H1 (cell line): ENCODE results near the gene KANSL1. TPM values are rescaled to one million over a fixed set of nuclear protein-coding genes. Genes with fewer than 3 reads are reported as not detected.

ENCODE experiments used
- CTCF ChIA-PET: fragments of 300-600 bp; sonication (Branson Sonifier 250); formaldehyde crosslinking; loops from one replicate; lab custom pipeline; 2021; ENCODE audit not compliant: partially characterized antibody; lab: Charles Lee
- POLR2A ChIA-PET: fragments of 300-600 bp; sonication (Branson Sonifier 250); formaldehyde crosslinking; loops from one replicate; lab custom pipeline; 2021; ENCODE audit warnings: inconsistent platforms; ENCODE audit not compliant: partially characterized antibody; lab: Charles Lee
- DNase-seq, 2 experiments: peaks; one replicate each; pipeline versions ENCODE4 v3.0.0 to v3.0.0-alpha.2; 2010 to 2022; ENCODE audit warnings: low spot score in 2 of 2, low read depth in 1 of 2, mixed read lengths in 1 of 2
- FAIRE-seq: peaks from 2 replicates; lab custom pipeline; 2011; peaks lifted over from hg19 to GRCh38; lab: Jason Lieb, UNC
- H2AFZ ChIP-seq: 2 replicates; pipeline ENCODE4 v1.8.1; 2012; ENCODE audit warnings: low read length, inconsistent platforms
- H2AK5ac ChIP-seq: 2 replicates; pipeline ENCODE4 v1.6.1; 2013; ENCODE audit warnings: low read depth, low read length
- H2BK120ac ChIP-seq: replicated peaks from 2 replicates; pipeline ENCODE3; 2013; ENCODE audit warnings: low read depth, low read length, inconsistent platforms
- H2BK12ac ChIP-seq: 2 replicates; pipeline ENCODE4 v1.6.1; 2013; ENCODE audit warnings: low read depth, low read length
- H2BK15ac ChIP-seq: 2 replicates; pipeline ENCODE4 v1.6.1; 2013; ENCODE audit warnings: low read length
- H2BK20ac ChIP-seq: 2 replicates; pipeline ENCODE4 v1.6.1; 2013; ENCODE audit warnings: low read length
- H2BK5ac ChIP-seq: 2 replicates; pipeline ENCODE4 v1.6.1; 2013; ENCODE audit warnings: low read depth, low read length
- H3K14ac ChIP-seq: 2 replicates; pipeline ENCODE4 v1.6.1; 2013; ENCODE audit warnings: inconsistent platforms; ENCODE audit not compliant: insufficient read length
- H3K18ac ChIP-seq: 2 replicates; pipeline ENCODE4 v1.6.1; 2013; ENCODE audit warnings: low read length; ENCODE audit errors: extremely low read depth
- H3K23ac ChIP-seq: 2 replicates; pipeline ENCODE4 v1.6.1; 2013; ENCODE audit warnings: inconsistent platforms; ENCODE audit not compliant: insufficient read length
- H3K23me2 ChIP-seq: 2 replicates; pipeline ENCODE4 v1.6.1; 2013; ENCODE audit warnings: low read depth, low read length
- H3K27ac ChIP-seq: 2 replicates; pipeline ENCODE4 v1.6.1; 2011; ENCODE audit warnings: low read depth, low read length, inconsistent platforms
- H3K27me3 ChIP-seq, 4 experiments: replicated peaks in 1 of 4; 1 replicate in 1 of 4; 2 replicates in 3 of 4; pipeline versions ENCODE4 v1.6.1 to v1.8.1; 2011 to 2013; ENCODE audit warnings: low read length in 3 of 4, mild to moderate bottlenecking in 3 of 4, inconsistent platforms in 2 of 4, mixed read lengths in 2 of 4, moderate library complexity in 1 of 4; ENCODE audit not compliant: control insufficient read depth in 3 of 4, insufficient read depth in 3 of 4; ENCODE audit errors: extremely low read depth in 1 of 4
- H3K36me3 ChIP-seq, 4 experiments: 2 replicates each; pipeline versions ENCODE4 v1.6.1 to v1.8.1; 2011 to 2013; ENCODE audit warnings: mild to moderate bottlenecking in 4 of 4, low read length in 3 of 4, moderate library complexity in 2 of 4, control low read depth in 1 of 4, inconsistent platforms in 1 of 4; ENCODE audit not compliant: insufficient read depth in 4 of 4, control insufficient read depth in 2 of 4
- H3K4ac ChIP-seq: replicated peaks from 2 replicates; pipeline ENCODE3; 2013; ENCODE audit warnings: low read length, low read depth, mixed read lengths, inconsistent platforms; ENCODE audit not compliant: insufficient read length
- H3K4me1 ChIP-seq, 4 experiments: replicated peaks in 1 of 4; 1 replicate in 1 of 4; 2 replicates in 3 of 4; pipeline versions ENCODE4 v1.6.1 to v1.8.1; 2011 to 2013; ENCODE audit warnings: low read length in 3 of 4, inconsistent platforms in 2 of 4, mixed read lengths in 1 of 4; ENCODE audit not compliant: insufficient read depth in 4 of 4, control insufficient read depth in 3 of 4
- H3K4me2 ChIP-seq, 2 experiments: 2 replicates each; pipeline versions ENCODE4 v1.6.1 to v1.8.1; 2011 to 2013; ENCODE audit warnings: low read depth in 2 of 2, low read length in 2 of 2, control low read depth in 1 of 2, inconsistent platforms in 1 of 2, mild to moderate bottlenecking in 1 of 2; ENCODE audit not compliant: insufficient read depth in 1 of 2
- H3K4me3 ChIP-seq, 4 experiments: fragments of 200-600, 300-600 bp in 1 of 4; sonication (generic), shearing (Covaris generic), sonication (Bioruptor Twin) in 1 of 4; 2 replicates each; pipeline versions ENCODE4 v1.5.1 to v1.8.1; 2011 to 2016; ENCODE audit warnings: low read length in 4 of 4, low read depth in 3 of 4, control low read depth in 2 of 4, inconsistent platforms in 2 of 4, mild to moderate bottlenecking in 2 of 4, mixed read lengths in 1 of 4, moderate library complexity in 1 of 4; ENCODE audit not compliant: insufficient read depth in 2 of 4; ENCODE audit errors: extremely low read depth in 1 of 4
- H3K56ac ChIP-seq: replicated peaks from 2 replicates; pipeline ENCODE3; 2013; ENCODE audit warnings: low read depth, mild to moderate bottlenecking, mixed read lengths, low read length, inconsistent platforms; ENCODE audit not compliant: insufficient read length
- H3K79me1 ChIP-seq: 2 replicates; pipeline ENCODE4 v1.6.1; 2013; ENCODE audit warnings: low read depth, low read length, control low read depth
- H3K79me2 ChIP-seq, 2 experiments: 2 replicates each; pipeline versions ENCODE4 v1.6.1 to v1.8.1; 2012 to 2013; ENCODE audit warnings: low read length in 2 of 2, mild to moderate bottlenecking in 2 of 2, inconsistent platforms in 1 of 2; ENCODE audit not compliant: insufficient read depth in 2 of 2, control insufficient read depth in 1 of 2
- H3K9ac ChIP-seq, 4 experiments: replicated peaks in 1 of 4; 1 replicate in 1 of 4; 2 replicates in 3 of 4; pipeline versions ENCODE4 v1.6.1 to v1.8.1; 2011 to 2013; ENCODE audit warnings: low read depth in 3 of 4, low read length in 3 of 4, control low read depth in 2 of 4, mild to moderate bottlenecking in 2 of 4, moderate library complexity in 2 of 4, inconsistent platforms in 1 of 4; ENCODE audit errors: extremely low read depth in 1 of 4
- H3K9me3 ChIP-seq, 2 experiments: 2 replicates each; pipeline versions ENCODE4 v1.6.1 to v1.8.1; 2012 to 2013; ENCODE audit warnings: mild to moderate bottlenecking in 2 of 2, moderate library complexity in 2 of 2, control low read depth in 1 of 2, inconsistent platforms in 1 of 2, low read depth in 1 of 2, low read length in 1 of 2, mixed read lengths in 1 of 2; ENCODE audit not compliant: insufficient read depth in 2 of 2
- H4K20me1 ChIP-seq, 2 experiments: replicated peaks in 1 of 2; 2 replicates each; pipeline versions ENCODE3 to v1.8.1; 2011 to 2013; ENCODE audit warnings: inconsistent platforms in 2 of 2, low read length in 2 of 2, mild to moderate bottlenecking in 1 of 2; ENCODE audit not compliant: insufficient read depth in 2 of 2, control insufficient read depth in 1 of 2
- H4K5ac ChIP-seq: 2 replicates; pipeline ENCODE4 v1.6.1; 2013; ENCODE audit warnings: low read length, low read depth, mixed read lengths, inconsistent platforms; ENCODE audit not compliant: insufficient read length
- H4K8ac ChIP-seq: 2 replicates; pipeline ENCODE4 v1.8.0; 2013; ENCODE audit warnings: mild to moderate bottlenecking, moderate library complexity, low read length, inconsistent platforms; ENCODE audit not compliant: insufficient read depth; ENCODE audit errors: extremely low read depth
- H4K91ac ChIP-seq: replicated peaks from 2 replicates; pipeline ENCODE3; 2013; ENCODE audit warnings: low read length, mixed read lengths, inconsistent platforms; ENCODE audit not compliant: insufficient read length
- WGBS, 2 experiments: shearing (Covaris generic) in 1 of 2; methylation state at CpG; one replicate each; pipeline versions ENCODE4 v1.1.6 to v1.1.7; 2013 to 2015; ENCODE audit warnings: low lambda C conversion rate in 2 of 2, mixed read lengths in 2 of 2, inconsistent platforms in 1 of 2, low coverage in 1 of 2, missing lambda C conversion rate in 1 of 2; ENCODE audit not compliant: insufficient replicate concordance in 2 of 2, insufficient coverage in 1 of 2, insufficient read length in 1 of 2; ENCODE audit errors: extremely low coverage in 1 of 2, missing lambda C conversion rate in 1 of 2; 5-methylcytosine and 5-hydroxymethylcytosine counted together
- polyA plus RNA-seq, 7 experiments: library from polyadenylated mRNA; depleted of rRNA in 3 of 7; stranded (reverse) in 5 of 7; unstranded in 2 of 7; fragments of >200 nt in 5 of 7; fragments of 200-250 nt in 2 of 7; gene quantifications; 1 replicate in 5 of 7; 2 replicates in 1 of 7; 4 replicates in 1 of 7; pipeline versions ENCODE4 v1.2.1 to v1.2.3, GENCODE V29; 2011 to 2013; ENCODE audit warnings: missing spikeins in 2 of 7, mixed read lengths in 2 of 7
- total RNA-seq: library from RNA; stranded (reverse); fragmentation: NEBNext Ultra II Directional; extraction: Animal tissue kit (Norgen Biotek cat#: 25700); gene quantifications from 2 replicates; pipeline ENCODE4 v1.2.1, GENCODE V29; 2021
- TF ChIP-seq, protein P1 (sequence below): IDR thresholded peaks from 2 replicates; pipeline ENCODE4 v1.6.1; 2011; ENCODE audit warnings: low read depth, mild to moderate bottlenecking, low read length; ENCODE audit not compliant: insufficient read depth

The KANSL1 gene
- total and polyA plus RNA-seq, 2 of the 8 experiments (the other 6 are each of a cell fraction or from before 2014, with no cell fraction given) = 34.0 to 128 TPM

GRCh38 chr17:46033392-46033791 is 159.8 kb downstream of the KANSL1 start:
- no peak for FAIRE-seq
- Histone ChIP-seq H4K8ac (no peak overlapping the region), H3K4me3 (no peak overlapping the region), H3K23ac (no peak overlapping the region), H3K23me2 (no peaks in the 10 kb centered on the region), H3K27me3 (no peaks in the 10 kb centered on the region), H3K18ac (no peak overlapping the region), H3K14ac (no peak overlapping the region), H3K9ac (no peak overlapping the region), H3K9me3 (no peaks in the 10 kb centered on the region), H2BK120ac (no peak overlapping the region), H3K4ac (no peak overlapping the region), H2BK20ac (no peak overlapping the region), H3K56ac (no peak overlapping the region), H2BK5ac (no peak overlapping the region), H3K79me1 (peaks cover 3% of the 10 kb centered on the region; the same call in 1 of the 2 replicates), H2BK12ac (no peak overlapping the region), H3K36me3 (peaks cover 43 to 89% (median 74%) of the 10 kb centered on the region in 4 experiments), H3K79me2 (no peaks in the 10 kb centered on the region), H2BK15ac (no peak overlapping the region), H4K20me1 (peaks cover 0 to 5% of the 10 kb centered on the region in 2 experiments), H4K5ac (no peak overlapping the region), H3K4me1 (peaks cover 0 to 8% (median 4%) of the 10 kb centered on the region in 4 experiments; a peak in 4 of 7 replicates), H2AFZ (no peak overlapping the region), H3K27ac (no peak overlapping the region), H2AK5ac (no peak overlapping the region), H3K4me2 (no peak overlapping the region), H4K91ac (no peak overlapping the region)
- 94% methylated on average over 3 of the region's 3 CpGs; no CpG with 5 or more reads in 1 of the 2 experiments for WGBS, 2 experiments
- ChIA-PET POLR2A (interaction anchor here (1.6 kb wide), 1 partner anchor 23 kb away, joined by 4 read pairs; no protein-coding TSS in a partner anchor), CTCF (interaction anchor here (0.6 to 3.4 kb wide), 6 partner anchors 8 to 35 kb away, joined by 3 to 18 read pairs (median 5); no protein-coding TSS in a partner anchor)
- no peak for DNase-seq
- TF ChIP-seq, protein P1, sequence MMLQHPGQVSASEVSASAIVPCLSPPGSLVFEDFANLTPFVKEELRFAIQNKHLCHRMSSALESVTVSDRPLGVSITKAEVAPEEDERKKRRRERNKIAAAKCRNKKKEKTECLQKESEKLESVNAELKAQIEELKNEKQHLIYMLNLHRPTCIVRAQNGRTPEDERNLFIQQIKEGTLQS = no peak
